Activated CD8-positive, alpha-beta memory T cell treated with anti-CD3 and anti-CD28 coated beads, Interleukin-2, amount 50 U/mL, for 1 hour (primary cell): ENCODE measurements around the gene TMEM225B.
"Not testable (repeated sequence)": the region's sequence is repeated elsewhere in the genome, so short reads cannot be mapped to it uniquely, and the experiment has no call there.

Experiments
- DNase-seq: peaks from one replicate; pipeline ENCODE4 v3.0.0-alpha.2; 2020; ENCODE audit errors: extremely low read depth

The TMEM225B gene

GRCh38 chr7:99623091-99623693 lies 25.1 kb downstream of the TMEM225B start:
- no peak for DNase-seq

- DNase-seq, result no peak
Observed at GRCh38 chr7:99623702-99624447, 25.8 kb downstream of the TMEM225B start.

GRCh38 chr7:99624484-99624883 lies 26.4 kb downstream of the TMEM225B start:
- DNase-seq, result peak; percentile 59

- DNase-seq, result no peak
Observed at GRCh38 chr7:99625321-99625720, 27.3 kb downstream of the TMEM225B start.

- no peak for DNase-seq
Observed at GRCh38 chr7:99625961-99626360, 27.9 kb downstream of the TMEM225B start.

GRCh38 chr7:99626661-99627060 lies 28.6 kb downstream of the TMEM225B start:
- DNase-seq, result no peak

GRCh38 chr7:99627513-99627912 lies 29.4 kb downstream of the TMEM225B start:
- DNase-seq, result no peak

- no peak for DNase-seq
Observed at GRCh38 chr7:99628471-99629465, 30.7 kb downstream of the TMEM225B start.

GRCh38 chr7:99629643-99630042 lies 31.6 kb downstream of the TMEM225B start:
- no peak for DNase-seq

- DNase-seq, result no peak
Observed at GRCh38 chr7:99631295-99632109, 33.4 kb downstream of the TMEM225B start.

GRCh38 chr7:99637414-99637813 lies 39.3 kb downstream of the TMEM225B start:
- DNase-seq, result not testable (repeated sequence)

GRCh38 chr7:99638731-99639130 lies 40.7 kb downstream of the TMEM225B start:
- DNase-seq, result no peak

- no peak for DNase-seq
Observed at GRCh38 chr7:99639267-99639666, 41.2 kb downstream of the TMEM225B start.

- DNase-seq, result no peak
Observed at GRCh38 chr7:99642027-99642426, 44.0 kb downstream of the TMEM225B start.

GRCh38 chr7:99643464-99643863 lies 45.4 kb downstream of the TMEM225B start:
- DNase-seq, result no peak

GRCh38 chr7:99644431-99644830 lies 46.4 kb downstream of the TMEM225B start:
- DNase-seq, result no peak

GRCh38 chr7:99645590-99645989 lies 47.5 kb downstream of the TMEM225B start:
- DNase-seq, result no peak

GRCh38 chr7:99648843-99649242 lies 50.8 kb downstream of the TMEM225B start:
- no peak for DNase-seq

GRCh38 chr7:99651290-99651689 lies 53.2 kb downstream of the TMEM225B start:
- no peak for DNase-seq

GRCh38 chr7:99652671-99653070 lies 54.6 kb downstream of the TMEM225B start:
- DNase-seq, result no peak

- not testable (repeated sequence) for DNase-seq
Observed at GRCh38 chr7:99653269-99653668, 55.2 kb downstream of the TMEM225B start.
